Epithelial cell of prostate (primary cell): ENCODE data around the gene SLC51B.

ENCODE experiments used
- DNase-seq: peaks from one replicate; pipeline ENCODE4 v3.0.0-alpha.2; 2011; ENCODE audit warnings: low read depth, low spot score
- H3K27ac ChIP-seq: fragments of 450-650 bp; 2 replicates; pipeline ENCODE4 v1.5.1; 2017; ENCODE audit warnings: mild to moderate bottlenecking

The SLC51B gene

GRCh38 chr15:65040461-65040860 lies 4.7 kb upstream of the SLC51B start:
- no peak for DNase-seq
- H3K27ac ChIP-seq, result peak overlapping the region; percentile 7

DNA sequence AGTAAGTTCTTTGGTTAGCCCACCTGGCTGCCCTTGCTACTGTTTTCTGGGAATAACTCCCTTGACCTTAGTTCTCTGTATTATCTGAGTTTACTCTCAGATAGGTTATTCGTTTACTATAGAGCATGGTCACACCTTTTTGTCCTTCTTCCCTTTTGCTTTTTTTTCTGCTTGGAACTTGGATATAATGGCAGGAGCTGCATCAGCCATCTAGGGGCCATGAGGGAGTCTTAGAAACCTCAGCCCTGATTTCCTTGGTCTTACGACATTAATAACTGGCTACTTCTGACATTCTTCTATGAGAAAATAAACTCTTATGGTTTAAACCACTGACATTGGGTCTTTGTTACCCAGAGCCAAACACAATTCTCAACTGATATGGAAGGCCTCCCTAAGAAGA lies 3.4 kb upstream of the SLC51B start:
- DNase-seq, result no peak
- no peak overlapping the region for H3K27ac ChIP-seq

DNA sequence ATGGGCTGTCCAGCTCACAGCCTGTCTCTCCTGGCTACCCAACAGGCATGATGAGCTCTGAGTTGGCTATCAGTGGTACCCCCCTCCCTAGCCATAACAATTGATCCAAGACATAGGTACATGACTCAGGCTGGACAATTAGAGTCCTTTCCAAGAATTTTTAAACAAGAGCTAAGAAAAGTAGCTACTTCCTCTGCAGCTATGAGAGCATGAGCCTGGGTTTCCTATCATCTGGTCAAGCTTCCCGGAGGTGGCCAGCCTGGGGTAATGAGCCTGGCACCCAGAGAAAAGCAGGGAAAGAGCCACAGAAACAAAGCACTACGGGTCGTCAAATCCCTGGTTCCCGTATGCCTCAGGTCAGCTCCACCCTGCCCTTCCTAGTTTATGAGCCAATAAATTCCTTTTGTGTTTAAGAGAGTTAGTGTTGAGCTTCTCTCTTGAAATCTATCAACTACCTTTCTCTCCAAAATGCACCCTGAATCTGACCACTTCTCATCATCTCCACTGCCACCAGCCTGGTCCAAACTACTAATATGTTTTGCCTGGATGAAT lies 2.3 kb upstream of the SLC51B start:
- peak overlapping the region; percentile 47 for H3K27ac ChIP-seq
- no peak for DNase-seq

GRCh38 chr15:65044218-65044617 lies 969 bp upstream of the SLC51B start:
- peak overlapping the region; percentile 47 for H3K27ac ChIP-seq
- DNase-seq, result peak; percentile 45

GRCh38 chr15:65048241-65048640 lies 3.1 kb downstream of the SLC51B start:
- DNase-seq, result no peak
- no peak overlapping the region for H3K27ac ChIP-seq

DNA sequence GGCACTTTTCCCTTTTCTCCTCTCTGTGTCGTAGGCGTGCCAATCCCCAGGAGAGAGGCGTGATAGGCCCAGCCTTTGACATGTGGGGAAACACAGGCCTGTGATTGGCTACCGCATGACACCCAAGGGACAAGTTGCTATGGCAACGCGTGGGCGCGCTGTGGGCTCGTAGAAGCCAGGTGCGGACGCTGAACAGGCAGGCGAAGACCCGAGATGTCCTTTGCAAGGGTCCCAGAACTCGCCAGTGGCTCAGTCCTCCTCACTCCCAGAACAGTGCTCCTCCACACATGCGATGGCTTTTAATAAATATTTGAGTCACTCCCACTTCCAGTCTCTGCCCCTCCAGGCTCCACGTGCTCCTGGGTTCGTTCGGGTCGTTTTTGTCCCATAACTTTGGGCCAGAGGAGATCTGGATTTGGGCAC lies 4.2 kb downstream of the SLC51B start:
- DNase-seq, result peak; percentile 60
- H3K27ac ChIP-seq, result no peak overlapping the region

DNA sequence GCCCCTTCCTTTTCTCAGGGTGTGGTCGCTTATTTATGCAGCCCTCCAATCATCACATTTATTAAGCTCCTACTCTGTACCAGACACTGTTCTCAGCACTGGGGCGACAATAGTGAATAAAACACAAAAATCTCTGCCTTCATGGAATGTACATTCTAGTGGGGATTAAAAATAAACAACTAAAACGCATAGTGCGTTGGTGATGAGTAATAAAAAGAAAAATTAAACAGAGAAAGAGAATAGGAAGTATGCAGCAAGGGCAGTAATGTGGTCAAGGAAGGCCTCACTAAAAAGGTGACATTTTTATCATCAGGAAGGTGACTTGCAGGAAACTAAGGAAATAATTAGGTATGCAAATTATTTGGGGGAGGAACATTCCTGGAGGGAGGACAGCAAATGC lies 5.1 kb downstream of the SLC51B start:
- no peak for DNase-seq
- H3K27ac ChIP-seq, result no peak overlapping the region

- no peak overlapping the region for H3K27ac ChIP-seq
- no peak for DNase-seq
These were observed 6.1 kb downstream of the SLC51B start for GRCh38 chr15:65051266-65051665.

- no peak for DNase-seq
These were observed 7.8 kb downstream of the SLC51B start for GRCh38 chr15:65052956-65053355.

DNA sequence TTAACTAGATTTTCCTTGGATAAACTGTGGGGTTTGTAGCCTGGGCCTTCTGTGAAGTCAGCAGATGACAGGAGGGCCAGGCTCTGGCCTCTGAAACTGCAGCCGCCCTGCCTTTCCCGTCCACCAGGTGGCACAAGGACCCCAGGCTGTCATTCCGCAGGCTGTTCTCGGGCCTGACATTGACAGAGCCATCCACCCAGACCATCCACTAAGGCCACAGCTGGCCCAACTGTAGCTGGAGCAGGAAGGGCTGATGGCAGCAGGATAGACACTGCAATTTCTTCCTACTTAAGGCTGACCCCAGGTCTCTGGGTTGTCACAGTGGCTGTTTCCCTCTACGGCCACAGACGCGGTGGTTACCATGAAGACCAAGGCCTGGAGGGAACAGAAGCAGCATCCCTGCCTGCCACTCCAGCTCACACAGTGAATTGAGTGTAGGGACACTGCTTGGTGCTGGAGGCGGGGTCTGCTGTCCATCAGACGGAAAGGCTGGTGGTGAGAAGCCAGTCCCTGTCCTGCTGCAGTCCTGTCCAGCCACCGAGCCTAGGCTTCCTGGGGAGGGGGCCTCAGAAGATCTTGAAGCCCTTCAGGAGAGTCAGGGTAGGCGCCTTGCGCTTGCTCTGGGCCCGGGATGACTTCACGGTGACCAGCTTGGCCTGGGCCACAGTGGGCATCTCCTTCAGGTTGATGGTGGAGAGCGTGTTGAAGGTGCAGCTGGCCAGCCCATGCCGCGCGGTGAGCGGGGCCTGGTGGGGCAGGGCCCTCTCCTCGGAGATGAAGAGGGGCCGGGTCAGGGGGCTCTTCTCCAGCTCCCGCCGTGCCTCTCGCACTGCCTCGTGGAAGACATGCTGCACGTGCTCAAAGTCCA lies 9.4 kb downstream of the SLC51B start:
- H3K27ac ChIP-seq, result no peak overlapping the region
- DNase-seq, result no peak

More at GRCh38 chr15:65052956-65053355, 7.8 kb downstream of the SLC51B start:
- no peak overlapping the region for H3K27ac ChIP-seq

- H3K27ac ChIP-seq, result no peak overlapping the region
- no peak for DNase-seq
These were observed 10.1 kb downstream of the SLC51B start for GRCh38 chr15:65055201-65055870.

DNA sequence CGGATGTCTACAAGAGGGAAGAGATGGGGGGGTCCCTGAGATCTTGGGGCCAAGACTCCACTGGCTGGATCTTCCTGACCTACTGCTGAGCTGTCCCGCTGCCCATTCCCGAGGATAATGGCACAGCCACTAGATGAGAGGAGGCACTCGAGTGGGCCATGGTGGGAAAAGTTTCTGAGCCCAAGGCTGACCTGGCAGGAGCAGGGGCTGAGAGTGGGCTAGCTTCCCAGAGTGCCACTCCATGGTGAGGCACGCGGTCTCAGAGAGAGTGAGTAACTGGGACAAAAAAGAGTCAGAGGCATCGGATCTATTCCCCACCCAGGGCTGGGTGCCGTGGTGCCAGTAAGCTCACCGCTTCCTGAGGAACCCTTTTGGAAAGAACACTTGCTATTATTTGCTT lies 10.9 kb downstream of the SLC51B start:
- H3K27ac ChIP-seq, result no peak overlapping the region
- no peak for DNase-seq

DNA sequence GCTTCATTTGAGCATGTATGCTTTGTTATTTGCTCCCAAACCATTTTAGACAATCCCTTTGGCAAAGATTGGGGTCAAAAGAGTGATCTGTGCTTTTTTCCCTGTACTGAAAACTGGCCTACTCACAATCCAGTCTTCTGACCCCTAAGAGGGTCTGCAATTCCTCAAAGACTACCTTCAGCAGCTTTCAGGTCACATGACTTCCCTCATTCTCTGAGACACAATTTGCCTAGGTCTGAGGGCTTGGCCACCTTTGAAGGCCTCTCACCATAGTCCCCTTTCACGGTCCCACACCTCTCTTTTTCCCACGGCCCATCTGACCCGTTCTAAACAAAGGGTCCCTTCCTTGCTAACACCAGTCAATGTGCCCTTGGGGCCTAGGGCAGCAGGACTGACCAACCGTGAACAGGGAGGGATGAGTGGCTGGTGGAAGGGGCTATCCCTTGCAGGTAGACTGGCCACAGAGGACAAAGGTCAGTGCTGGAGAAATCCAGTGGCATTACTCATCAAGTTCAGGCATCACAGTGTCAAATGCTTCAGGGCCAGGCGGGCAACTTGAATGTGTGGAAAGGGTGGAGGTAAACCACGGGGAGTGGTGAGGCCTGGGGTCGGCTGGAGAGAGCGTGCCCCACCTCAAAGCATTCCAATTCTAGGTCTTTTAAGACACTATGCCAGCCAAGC lies 11.8 kb downstream of the SLC51B start:
- no peak for DNase-seq
- no peak overlapping the region for H3K27ac ChIP-seq

DNA sequence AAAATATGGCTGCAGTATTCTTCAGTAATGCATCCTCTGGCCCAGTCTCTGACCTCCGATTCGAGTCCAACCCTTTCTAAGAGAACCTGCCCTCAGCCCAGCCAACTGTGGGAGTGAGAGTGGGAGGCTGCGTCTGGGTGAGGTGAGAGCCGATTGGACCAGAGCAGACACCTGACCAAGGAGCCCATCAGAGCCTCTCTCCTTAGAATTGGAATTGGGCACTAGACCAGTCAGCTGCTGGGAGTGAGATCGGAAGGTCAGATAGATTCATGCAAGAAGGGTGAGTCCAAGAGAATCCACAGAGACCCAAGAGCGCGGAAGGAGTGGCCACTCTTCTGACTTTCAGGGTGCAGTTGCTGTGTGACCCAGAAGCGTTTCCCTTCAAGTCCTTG lies 12.4 kb downstream of the SLC51B start:
- DNase-seq, result no peak
- no peak overlapping the region for H3K27ac ChIP-seq

GRCh38 chr15:65058394-65059368 lies 13.5 kb downstream of the SLC51B start:
- H3K27ac ChIP-seq, result no peak overlapping the region

GRCh38 chr15:65059369-65059750 lies 14.2 kb downstream of the SLC51B start:
- no peak overlapping the region for H3K27ac ChIP-seq

More at GRCh38 chr15:65058394-65059368, 13.5 kb downstream of the SLC51B start:
- DNase-seq, result no peak

DNA sequence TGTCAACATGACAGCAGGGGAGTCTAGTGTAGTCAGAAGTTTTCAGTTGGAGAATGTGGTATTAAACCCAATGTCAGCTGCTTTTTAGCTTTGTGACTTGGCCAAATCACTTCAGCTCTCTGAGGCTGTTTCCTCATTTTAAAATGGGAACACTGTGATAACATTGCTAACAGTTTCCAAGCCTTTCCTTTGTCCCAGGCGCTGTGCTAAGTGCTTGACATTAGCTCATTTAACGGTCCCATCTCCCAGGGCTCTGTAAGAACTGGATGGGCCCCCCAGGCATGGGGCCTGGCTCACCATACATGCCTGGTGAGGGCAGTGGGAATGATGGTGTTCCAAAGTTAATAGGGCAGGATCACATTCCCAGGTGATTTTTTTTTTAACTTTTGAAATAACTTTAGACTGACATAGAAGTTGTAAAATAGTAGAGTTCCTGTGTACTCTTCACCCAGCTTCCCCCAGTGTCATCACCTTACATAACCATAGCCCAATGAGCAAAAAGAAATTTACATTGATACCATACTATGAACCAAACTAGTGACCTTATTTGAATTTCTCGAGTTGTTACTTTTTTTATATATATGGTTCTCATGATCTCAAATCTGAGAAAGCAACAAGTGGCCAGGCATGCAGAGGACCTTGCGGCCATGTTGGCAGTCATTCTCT lies 14.9 kb downstream of the SLC51B start:
- no peak overlapping the region for H3K27ac ChIP-seq
- DNase-seq, result no peak

More at GRCh38 chr15:65059369-65059750, 14.2 kb downstream of the SLC51B start:
- DNase-seq, result no peak

DNA sequence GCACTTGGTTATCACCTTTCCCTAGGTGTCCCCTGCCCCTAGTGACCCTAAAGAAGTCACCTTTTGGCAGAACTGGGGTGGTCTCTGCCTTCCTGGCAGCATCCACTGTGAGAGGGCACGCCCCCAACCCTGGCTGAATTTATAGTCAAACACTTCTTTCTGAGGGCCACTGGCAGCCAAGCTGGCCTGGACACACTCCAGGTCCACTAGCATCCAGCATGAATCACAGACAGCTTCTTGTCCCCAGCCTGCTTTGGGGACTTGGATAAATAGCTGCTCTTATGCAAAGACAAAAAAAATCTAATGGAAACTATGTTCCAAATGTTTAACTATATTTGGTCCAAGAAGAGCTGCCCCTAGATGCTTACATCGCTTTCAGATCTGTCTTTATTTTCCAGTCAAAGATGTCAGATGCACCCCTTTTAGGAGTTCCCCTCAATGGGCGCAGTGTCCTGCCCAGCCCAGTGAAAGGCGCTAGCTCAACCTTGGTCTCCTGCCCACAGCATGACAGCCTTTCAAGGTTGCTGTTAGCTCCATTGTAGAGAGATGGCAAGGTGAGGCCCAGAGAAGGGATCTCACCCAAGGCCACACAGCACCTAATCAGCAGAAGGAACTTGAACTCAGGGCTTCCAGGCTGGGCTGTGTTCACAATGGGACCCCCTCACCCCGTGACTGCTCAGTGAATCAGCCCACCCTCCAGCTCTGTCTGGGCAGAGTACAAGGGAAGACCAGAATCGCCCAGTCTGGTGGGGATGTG lies 15.6 kb downstream of the SLC51B start:
- H3K27ac ChIP-seq, result no peak overlapping the region

More for the DNA sequence above, 15.6 kb downstream of the SLC51B start:
- DNase-seq, result no peak
